K562 (cell line): ENCODE data around the gene SYNE2. TPM values are rescaled to one million over a fixed set of nuclear protein-coding genes. Genes with fewer than 3 reads are reported as not detected.

ENCODE experiments used
- FOXA1 ChIP-seq: fragments of 450-650 bp; IDR thresholded peaks from 2 replicates; pipeline ENCODE4 v1.6.1; 2016; ENCODE audit warnings: mild to moderate bottlenecking, borderline replicate concordance
- HDAC2 ChIP-seq: fragments of 450-650 bp; IDR thresholded peaks from 2 replicates; pipeline ENCODE4 v1.6.1; 2016; ENCODE audit warnings: mild to moderate bottlenecking
- KAT8 ChIP-seq: fragments of 450-650 bp; IDR thresholded peaks from 2 replicates; pipeline ENCODE4 v1.6.1; 2016; ENCODE audit warnings: low read depth, mild to moderate bottlenecking
- MYC ChIP-seq, 2 experiments: fragments of 250-450 bp in 1 of 2; sonication (Bioruptor Pico) in 1 of 2; IDR thresholded peaks; 2 replicates each; pipeline versions ENCODE4 v1.5.1 to v1.6.1; 2012 to 2021; ENCODE audit warnings: low read depth in 2 of 2, borderline replicate concordance in 1 of 2, improper control_type of control experiment in 1 of 2, low read length in 1 of 2, mild to moderate bottlenecking in 1 of 2, moderate library complexity in 1 of 2
- NCOA2 ChIP-seq, 2 experiments: fragments of 450-650 bp; IDR thresholded peaks; 2 replicates each; pipeline ENCODE4 v1.6.1; 2018; ENCODE audit warnings: mild to moderate bottlenecking in 2 of 2, moderate library complexity in 1 of 2; ENCODE audit not compliant: partially characterized antibody in 2 of 2
- NFXL1 ChIP-seq: fragments of 450-650 bp; formaldehyde crosslinking; IDR thresholded peaks from 2 replicates; pipeline ENCODE4 v1.4.0; 2021; ENCODE audit warnings: mild to moderate bottlenecking
- NRF1 ChIP-seq, 2 experiments: fragments of 450-650 bp; IDR thresholded peaks in 1 of 2; conservative IDR thresholded peaks in 1 of 2; 2 replicates each; pipeline ENCODE4 v1.6.1; 2014; ENCODE audit warnings: mild to moderate bottlenecking in 2 of 2
- POLR2B ChIP-seq: fragments of 450-650 bp; IDR thresholded peaks from 2 replicates; pipeline ENCODE4 v1.6.1; 2018; ENCODE audit warnings: low read depth; ENCODE audit not compliant: partially characterized antibody
- PTBP1 ChIP-seq: fragments of 200-400 bp; formaldehyde crosslinking; IDR thresholded peaks from 2 replicates; pipeline ENCODE4 v1.6.1; 2017; ENCODE audit warnings: low read depth, low read length
- SAP30 ChIP-seq: fragments of 200-600 bp; sonication (generic); IDR thresholded peaks from 2 replicates; pipeline ENCODE4 v1.6.1; 2012; ENCODE audit warnings: borderline replicate concordance, low read depth, mild to moderate bottlenecking, moderate library complexity, low read length, control low read depth, inconsistent platforms; ENCODE audit not compliant: insufficient read depth, poor library complexity, severe bottlenecking
- SPI1 ChIP-seq: IDR thresholded peaks from 2 replicates; pipeline ENCODE4 v1.6.1; 2011; ENCODE audit warnings: low read depth, low read length, control low read depth, borderline replicate concordance
- polyA plus RNA-seq, 8 experiments: library from polyadenylated mRNA; depleted of rRNA in 4 of 8; stranded (reverse) in 5 of 8; unstranded in 3 of 8; fragments of >200 nt; fragmentation: Nextera tagmentation in 2 of 8; fragmentation: Illumina TruSeq in 1 of 8; extraction: Ambion mirVana in 2 of 8; extraction: Trizol in 1 of 8; gene quantifications; 2 replicates each; pipeline versions ENCODE4 v1.2.1 to v1.2.3, GENCODE V29; 2011 to 2014; ENCODE audit warnings: inconsistent platforms in 1 of 8, missing spikeins in 1 of 8
- total RNA-seq, 7 experiments: library from RNA; depleted of rRNA in 6 of 7; stranded (reverse); fragments of >200 nt in 6 of 7; fragmentation: Illumina TruSeq in 2 of 7; extraction: Trizol in 2 of 7; gene quantifications; 2 replicates each; pipeline versions ENCODE4 v1.2.1 to v1.2.3, GENCODE V29; 2011 to 2021; ENCODE audit warnings: low replicate concordance in 1 of 7
- TF ChIP-seq, protein P1 (sequence below): fragments of 150-350 bp; IDR thresholded peaks from 2 replicates; pipeline ENCODE4 v1.6.1; 2014; ENCODE audit warnings: low read depth, mild to moderate bottlenecking, low read length, borderline replicate concordance

SYNE2 gene
- total and polyA plus RNA-seq, 9 of the 15 experiments (the other 6 are each of a cell fraction or from before 2014, with no cell fraction given): 0.06 to 0.53 (median 0.11) TPM

DNA sequence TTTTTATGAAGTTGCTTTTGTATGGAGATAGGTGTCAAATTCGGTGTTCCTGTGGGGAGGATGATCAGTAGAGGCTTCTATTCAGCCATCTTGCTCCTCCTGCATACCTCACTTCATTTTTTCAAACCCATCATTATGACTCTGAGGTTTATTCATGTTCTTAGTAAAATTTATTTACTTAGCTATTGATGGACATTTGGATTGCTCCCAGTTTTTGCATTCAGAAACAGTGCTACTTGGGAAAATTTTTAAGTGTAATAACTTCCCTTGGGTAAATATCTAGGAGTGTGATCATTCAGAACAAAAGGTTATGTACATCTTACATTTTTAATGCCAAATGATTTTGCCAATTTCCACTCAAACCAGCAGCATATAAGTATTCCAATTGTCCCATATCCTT, 208.3 kb downstream of the SYNE2 start (continued):
- TF ChIP-seq SAP30 (no peak), NRF1 (conservative IDR thresholded peaks at IDR 0.05 in 1 of 2, IDR thresholded peaks at IDR 0.05 in 1 of 2) (no peak), KAT8 (no peak), HDAC2 (no peak), MYC (IDR thresholded peaks at IDR 0.05; ENCODE audit: low read depth, low read length) (no peak), MYC (CRISPR knock-in tag; IDR thresholded peaks at IDR 0.05; ENCODE audit: borderline replicate concordance, low read depth) (no peak), POLR2B (no peak), SPI1 (no peak), PTBP1 (no peak), NCOA2 (IDR thresholded peaks at IDR 0.05; ENCODE audit: partially characterized antibody in 2 of 2) (no peak), FOXA1 (no peak), NFXL1 (CRISPR knock-in tag) (no peak)
- TF ChIP-seq, protein P1, sequence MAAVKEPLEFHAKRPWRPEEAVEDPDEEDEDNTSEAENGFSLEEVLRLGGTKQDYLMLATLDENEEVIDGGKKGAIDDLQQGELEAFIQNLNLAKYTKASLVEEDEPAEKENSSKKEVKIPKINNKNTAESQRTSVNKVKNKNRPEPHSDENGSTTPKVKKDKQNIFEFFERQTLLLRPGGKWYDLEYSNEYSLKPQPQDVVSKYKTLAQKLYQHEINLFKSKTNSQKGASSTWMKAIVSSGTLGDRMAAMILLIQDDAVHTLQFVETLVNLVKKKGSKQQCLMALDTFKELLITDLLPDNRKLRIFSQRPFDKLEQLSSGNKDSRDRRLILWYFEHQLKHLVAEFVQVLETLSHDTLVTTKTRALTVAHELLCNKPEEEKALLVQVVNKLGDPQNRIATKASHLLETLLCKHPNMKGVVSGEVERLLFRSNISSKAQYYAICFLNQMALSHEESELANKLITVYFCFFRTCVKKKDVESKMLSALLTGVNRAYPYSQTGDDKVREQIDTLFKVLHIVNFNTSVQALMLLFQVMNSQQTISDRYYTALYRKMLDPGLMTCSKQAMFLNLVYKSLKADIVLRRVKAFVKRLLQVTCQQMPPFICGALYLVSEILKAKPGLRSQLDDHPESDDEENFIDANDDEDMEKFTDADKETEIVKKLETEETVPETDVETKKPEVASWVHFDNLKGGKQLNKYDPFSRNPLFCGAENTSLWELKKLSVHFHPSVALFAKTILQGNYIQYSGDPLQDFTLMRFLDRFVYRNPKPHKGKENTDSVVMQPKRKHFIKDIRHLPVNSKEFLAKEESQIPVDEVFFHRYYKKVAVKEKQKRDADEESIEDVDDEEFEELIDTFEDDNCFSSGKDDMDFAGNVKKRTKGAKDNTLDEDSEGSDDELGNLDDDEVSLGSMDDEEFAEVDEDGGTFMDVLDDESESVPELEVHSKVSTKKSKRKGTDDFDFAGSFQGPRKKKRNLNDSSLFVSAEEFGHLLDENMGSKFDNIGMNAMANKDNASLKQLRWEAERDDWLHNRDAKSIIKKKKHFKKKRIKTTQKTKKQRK: no peak
